ENCODE measurements around the gene GPR78. TPM values are rescaled to one million over a fixed set of nuclear protein-coding genes. Genes with fewer than 3 reads are reported as not detected.

The GPR78 gene
- total and polyA plus RNA-seq, 2 of the 4 experiments (the other 2 are of a cell fraction): under 0.01 to 0.10 TPM

DNA sequence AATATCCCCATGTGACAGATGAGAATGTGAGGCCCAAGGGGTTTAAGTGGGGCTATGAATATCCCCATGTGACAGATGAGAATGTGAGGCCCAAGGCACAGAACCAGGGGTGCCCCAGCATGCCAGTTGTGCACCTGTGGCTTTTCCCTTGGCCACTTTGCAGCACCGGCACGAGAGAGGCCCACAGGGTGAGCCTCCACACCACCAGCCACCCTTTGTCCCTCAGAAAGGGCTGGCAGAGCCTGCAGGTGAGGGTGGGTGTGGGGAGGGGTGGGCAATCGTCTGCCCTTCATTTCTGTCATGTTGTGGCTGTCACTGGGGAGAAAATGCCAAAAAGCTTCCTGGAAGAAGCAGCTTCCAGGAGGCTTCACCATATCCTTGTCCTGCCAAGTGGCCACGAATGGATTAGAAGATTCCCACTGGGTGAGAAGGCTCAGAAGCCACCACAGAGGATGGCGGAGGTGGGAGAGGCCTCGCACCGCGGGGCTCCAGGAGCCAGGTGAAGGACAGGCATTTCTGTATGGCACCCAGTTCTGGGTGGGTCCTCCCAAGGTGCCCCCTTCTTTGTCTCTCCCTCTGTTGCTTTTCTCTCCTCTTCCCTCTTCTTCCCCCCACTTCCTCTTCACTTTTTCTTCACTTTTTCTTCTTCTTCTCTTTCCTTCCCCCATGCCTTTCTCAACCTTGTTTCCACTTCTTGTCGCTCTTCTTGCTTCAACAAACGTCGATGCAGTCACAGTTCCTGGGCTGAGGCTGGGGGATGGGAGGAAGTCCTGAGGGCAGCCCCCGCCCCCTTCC, 469 bp upstream of the GPR78 start:
- Histone ChIP-seq H3K18ac (ENCODE audit: low read depth, low read length) (no peak overlapping the region), H3K9me1 (ENCODE audit: insufficient read depth, low read length) (no peaks in the 10 kb centered on the region), H2AK9ac (replicated peaks; ENCODE audit: low read depth, low read length, poor library complexity) (no peak overlapping the region), H3K27ac (ENCODE audit: insufficient read depth, low read length) (no peak overlapping the region), H2AK5ac (ENCODE audit: low read depth, low read length) (no peak overlapping the region), H3K4me1 (ENCODE audit: control insufficient read depth, insufficient read depth, low read length) (no peaks in the 10 kb centered on the region), H3K27me3 (ENCODE audit: control insufficient read depth, insufficient read depth, low read length) (peaks cover 67% of the 10 kb centered on the region), H3K23ac (ENCODE audit: low read depth, low read length) (no peak overlapping the region), H3K4me2 (ENCODE audit: low read depth, low read length) (no peak overlapping the region), H3K9me3 (ENCODE audit: control insufficient read depth, insufficient read depth, low read length) (no peaks in the 10 kb centered on the region; the same call in 1 of the 2 replicates), H3K14ac (replicated peaks; ENCODE audit: low read depth, low read length) (no peak overlapping the region), H3K9ac (ENCODE audit: low read depth, low read length) (no peak overlapping the region), H3K56ac (ENCODE audit: extremely low read depth, insufficient read depth, low read length) (no peak overlapping the region), H2BK5ac (ENCODE audit: low read depth, low read length, poor library complexity, severe bottlenecking) (no peak overlapping the region), H2BK15ac (ENCODE audit: low read depth, low read length) (no peak overlapping the region), H3K36me3 (ENCODE audit: control insufficient read depth, insufficient read depth, low read length) (no peaks in the 10 kb centered on the region), H3K4me3 (ENCODE audit: insufficient read depth, low read depth, low read length) (no peak overlapping the region), H4K5ac (ENCODE audit: low read depth, low read length) (no peak overlapping the region), H2BK20ac (ENCODE audit: low read depth, low read length) (no peak overlapping the region), H4K8ac (ENCODE audit: low read depth in 2 of 2, low read length in 2 of 2) (no peak overlapping the region), H3K4ac (ENCODE audit: low read depth, low read length) (no peak overlapping the region), H4K91ac (ENCODE audit: insufficient read depth, low read depth, low read length) (no peak overlapping the region), H2AFZ (replicated peaks; ENCODE audit: low read length, poor library complexity) (no peak overlapping the region), H2BK120ac (ENCODE audit: low read depth, low read length) (no peak overlapping the region), H3K79me1 (ENCODE audit: low read depth in 1 of 2, low read length in 2 of 2) (no peaks in the 10 kb centered on the region), H4K20me1 (ENCODE audit: insufficient read depth, low read length) (no peaks in the 10 kb centered on the region; the same call in 1 of the 2 replicates)
- no peak for TF ChIP-seq MXI1 (IDR thresholded peaks at IDR 0.05; ENCODE audit: borderline replicate concordance, low read depth, low read length)
- TF ChIP-seq MAFK (IDR thresholded peaks at IDR 0.05; ENCODE audit: low read depth, low read length): no peak
- no peak for TF ChIP-seq BHLHE40 (IDR thresholded peaks at IDR 0.05; ENCODE audit: low read depth, low read length)
- TF ChIP-seq FOS (IDR thresholded peaks at IDR 0.05; ENCODE audit: low read depth, low read length): no peak
- intact Hi-C loops (cut with micrococcal nuclease) (no loop called here), in situ Hi-C loops (cut with MboI; ENCODE audit: low sequenced_read_pairs) (no loop called here), dilution Hi-C loops (cut with HindIII; ENCODE audit: low sequenced_read_pairs, unreplicated experiment) (no loop called here)
- no peak for DNase-seq
- 60% methylated on average over 2 of the region's 12 CpGs; no CpG with 5 or more reads in 1 of the 2 experiments for WGBS, 2 experiments (ENCODE audit: extremely low coverage in 2 of 2, insufficient read length in 1 of 2)
- BruUV-seq (replicated peaks): no TSS peak
- ATAC-seq (ENCODE audit: low read depth): no peak
- ChIA-PET CTCF (no interaction called here), POLR2A (ENCODE audit: unreplicated experiment) (no interaction called here)

All from IMR-90 (cell line).